A673 (cell line): Measurements from ENCODE around the gene C17orf67.

Experiments
- EZH2 ChIP-seq: fragments of 200-600 bp; sonication (generic); IDR thresholded peaks from 2 replicates; pipeline ENCODE4 v1.6.1; 2017; ENCODE audit warnings: borderline replicate concordance, low read depth, mild to moderate bottlenecking, mixed read lengths, antibody characterized with exemption, low read length; ENCODE audit not compliant: poor library complexity, severe bottlenecking
- TF ChIP-seq, protein P1 (sequence below): fragments of 300-800, 200-600 bp; sonication (generic); conservative IDR thresholded peaks from 2 replicates; pipeline ENCODE4 v1.5.1; 2017; ENCODE audit warnings: low read depth, mild to moderate bottlenecking, antibody characterized with exemption, low read length, moderate library complexity, mixed read lengths

DNA sequence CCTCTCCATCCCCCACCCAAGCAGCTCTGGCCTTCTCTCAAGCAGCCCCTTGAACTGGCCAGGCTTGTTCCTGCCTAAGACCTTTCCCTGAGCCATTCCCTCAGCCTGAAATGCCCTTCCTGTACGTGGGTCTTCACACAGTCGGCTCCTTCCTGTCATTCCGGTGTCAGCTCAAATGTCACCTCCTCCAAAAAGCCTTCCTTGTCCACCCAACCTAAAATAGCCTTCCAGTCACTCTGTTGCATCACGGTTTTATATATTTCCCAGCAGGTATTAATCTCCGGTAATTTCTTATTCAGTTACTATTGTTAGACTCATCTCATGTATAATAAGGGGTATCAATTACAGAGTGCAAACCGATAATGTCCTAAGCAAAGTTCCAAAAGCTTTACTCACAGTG is 51.8 kb downstream of the C17orf67 start:
- TF ChIP-seq, protein P1, sequence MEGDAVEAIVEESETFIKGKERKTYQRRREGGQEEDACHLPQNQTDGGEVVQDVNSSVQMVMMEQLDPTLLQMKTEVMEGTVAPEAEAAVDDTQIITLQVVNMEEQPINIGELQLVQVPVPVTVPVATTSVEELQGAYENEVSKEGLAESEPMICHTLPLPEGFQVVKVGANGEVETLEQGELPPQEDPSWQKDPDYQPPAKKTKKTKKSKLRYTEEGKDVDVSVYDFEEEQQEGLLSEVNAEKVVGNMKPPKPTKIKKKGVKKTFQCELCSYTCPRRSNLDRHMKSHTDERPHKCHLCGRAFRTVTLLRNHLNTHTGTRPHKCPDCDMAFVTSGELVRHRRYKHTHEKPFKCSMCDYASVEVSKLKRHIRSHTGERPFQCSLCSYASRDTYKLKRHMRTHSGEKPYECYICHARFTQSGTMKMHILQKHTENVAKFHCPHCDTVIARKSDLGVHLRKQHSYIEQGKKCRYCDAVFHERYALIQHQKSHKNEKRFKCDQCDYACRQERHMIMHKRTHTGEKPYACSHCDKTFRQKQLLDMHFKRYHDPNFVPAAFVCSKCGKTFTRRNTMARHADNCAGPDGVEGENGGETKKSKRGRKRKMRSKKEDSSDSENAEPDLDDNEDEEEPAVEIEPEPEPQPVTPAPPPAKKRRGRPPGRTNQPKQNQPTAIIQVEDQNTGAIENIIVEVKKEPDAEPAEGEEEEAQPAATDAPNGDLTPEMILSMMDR, result no peak
- TF ChIP-seq EZH2, result no peak
